IPS DF 4.7 (cell line): ENCODE results near the gene ARL6IP1.

Experiments
- DNase-seq: peaks from one replicate; pipeline ENCODE4 v3.0.0-alpha.2; 2013; ENCODE audit warnings: low spot score; ENCODE audit errors: extremely low read depth

ARL6IP1 gene

DNA sequence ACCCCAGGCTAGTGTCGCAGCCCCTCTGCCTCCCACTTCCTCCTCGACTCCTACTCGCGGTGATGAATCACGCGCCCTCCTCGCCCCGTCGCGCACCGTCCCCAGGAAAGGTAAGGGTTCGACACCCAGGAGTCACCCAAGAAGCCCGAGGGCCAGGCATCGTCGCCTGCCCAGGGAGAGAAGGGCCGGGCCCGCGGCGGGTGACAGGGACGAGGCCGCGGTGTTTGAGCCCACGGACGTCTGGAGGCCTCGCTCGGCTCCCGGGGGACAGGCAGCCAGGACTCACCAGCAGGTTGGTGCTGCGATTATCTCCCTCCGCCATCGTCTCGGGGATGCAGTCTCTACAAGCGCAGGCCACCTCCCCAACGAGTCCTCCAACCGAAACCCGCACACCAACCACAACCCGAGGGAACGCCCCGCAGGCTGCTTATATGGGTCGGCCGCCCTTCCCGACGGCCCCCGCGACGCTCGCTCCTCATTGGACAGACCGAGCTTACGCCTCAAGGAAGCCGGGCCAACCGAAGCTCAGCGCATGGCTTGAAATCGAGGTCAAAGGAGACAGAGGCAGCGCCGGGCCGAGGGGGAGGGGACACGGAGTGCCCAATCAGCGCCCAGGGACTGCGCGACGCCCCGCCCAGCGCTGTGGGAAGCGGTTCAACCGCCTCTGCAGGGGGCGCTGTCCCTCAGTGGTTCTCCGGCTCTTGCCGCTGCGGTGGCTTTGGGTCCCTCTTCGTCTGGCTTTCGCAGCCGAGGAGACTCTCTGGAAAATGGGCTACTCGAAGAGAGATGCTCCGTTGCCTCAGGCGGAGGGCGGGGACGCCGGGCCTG lies at the start of gene ARL6IP1:
ARL6IP1 (minus strand) TSS at position 405 of the 828 bp plus-strand sequence; CDS start at position 322, 83 bp downstream.
- peak; percentile 95 for DNase-seq

DNA sequence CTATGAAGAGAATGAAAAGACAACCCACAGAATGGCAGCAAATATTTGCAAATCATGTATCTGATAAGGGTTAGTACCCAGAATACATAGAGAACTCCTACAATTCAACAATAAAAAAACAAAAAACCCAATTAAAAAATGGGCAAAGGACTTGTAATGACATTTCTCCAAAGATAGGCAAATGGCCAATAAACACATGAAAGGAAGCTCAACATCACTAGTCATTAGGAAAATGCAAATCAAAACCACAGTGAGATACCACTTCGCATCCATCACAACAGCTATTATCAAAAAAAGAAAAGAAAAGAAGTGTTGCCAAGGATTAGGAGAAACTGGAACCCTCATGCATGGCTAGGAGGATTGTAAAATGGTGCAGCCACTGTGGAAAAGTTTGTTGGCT lies 45.1 kb upstream of the ARL6IP1 start:
- no peak for DNase-seq

DNA sequence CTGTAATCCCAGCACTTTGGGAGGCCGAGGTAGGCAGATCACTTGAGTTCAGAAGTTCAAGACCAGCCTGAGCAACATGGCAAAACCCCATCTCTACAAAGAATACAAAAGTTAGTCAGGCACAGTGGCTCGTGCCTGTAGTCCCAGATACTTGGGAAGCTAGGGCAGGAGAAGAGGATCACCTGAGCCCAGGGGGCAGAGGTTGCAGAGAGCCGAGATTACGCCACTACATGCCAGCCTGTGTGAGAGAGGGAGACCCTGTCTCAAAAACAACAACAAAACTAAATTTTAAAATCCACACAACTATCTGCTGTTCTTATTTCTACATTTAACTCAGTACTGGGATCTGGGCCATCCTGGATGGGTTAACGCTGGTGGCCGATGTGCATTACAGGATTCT lies 41.2 kb upstream of the ARL6IP1 start:
- DNase-seq = no peak

DNA sequence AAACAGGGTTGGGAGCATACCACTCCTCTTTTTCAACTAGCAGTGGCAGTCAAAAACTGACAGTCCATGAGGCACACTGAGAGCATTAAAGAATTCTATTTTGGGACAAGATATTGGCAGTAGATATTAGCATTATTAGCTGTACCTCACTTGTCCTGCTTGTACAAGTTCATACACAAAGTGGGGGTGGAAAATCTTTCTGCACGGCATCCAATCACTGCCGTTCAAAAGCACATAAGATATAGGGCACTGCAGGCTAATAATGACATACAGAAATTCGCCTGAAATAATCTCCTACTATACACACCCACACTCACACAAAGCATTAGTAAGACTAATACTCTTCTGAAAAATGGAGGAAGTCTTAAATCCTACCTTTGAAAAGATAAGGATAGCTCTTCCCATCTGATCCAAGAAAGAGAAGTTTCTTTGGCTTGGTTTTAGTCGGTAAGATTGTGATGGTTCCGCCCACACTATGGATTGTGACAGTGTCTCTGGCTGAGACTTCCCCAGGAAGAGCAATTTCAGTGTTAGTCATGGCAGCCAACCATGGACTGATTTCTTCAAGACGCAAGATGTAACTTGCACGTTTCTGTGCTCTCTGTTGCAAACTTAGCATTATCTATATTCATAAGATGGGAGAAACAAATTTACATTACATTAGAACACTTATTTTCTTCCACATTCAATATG lies 40.6 kb upstream of the ARL6IP1 start:
- no peak for DNase-seq

DNA sequence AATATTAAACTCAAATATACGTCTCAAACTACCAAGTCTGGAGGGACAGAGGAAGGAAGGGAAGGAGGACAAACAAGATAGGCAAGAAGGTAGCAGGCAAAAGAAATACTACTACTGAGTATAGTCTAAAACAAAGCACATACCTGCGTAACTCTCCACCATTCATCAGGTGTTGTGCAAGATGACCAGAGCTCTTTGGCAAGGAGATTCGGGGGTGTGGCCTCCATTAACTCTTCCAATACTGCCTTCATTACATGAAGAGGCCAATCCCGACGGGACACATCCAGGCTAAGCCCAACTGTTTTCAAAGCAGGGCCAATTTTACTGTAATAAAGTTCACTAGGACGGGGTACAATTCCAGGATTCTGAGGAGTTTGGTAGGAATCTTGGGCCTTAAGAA lies 38.2 kb upstream of the ARL6IP1 start:
- no peak for DNase-seq

DNA sequence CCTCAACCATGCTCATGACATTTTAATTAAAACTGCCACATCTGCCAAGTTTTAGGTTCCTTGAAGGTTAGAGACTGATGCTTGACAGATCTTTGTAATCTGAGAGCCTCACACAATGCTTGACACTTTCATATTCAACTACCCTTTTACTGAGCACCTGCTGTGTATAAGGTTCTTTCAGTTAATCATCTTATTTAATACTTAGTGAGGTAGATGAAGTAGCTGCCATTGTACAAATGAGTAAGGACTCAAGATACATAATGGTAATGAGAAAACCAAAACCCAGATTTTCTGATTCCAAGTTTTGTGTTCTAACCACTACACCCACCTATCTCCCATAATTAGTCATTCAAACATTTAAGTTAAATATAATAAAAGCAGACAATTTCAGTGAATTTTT lies 35.4 kb upstream of the ARL6IP1 start:
- no peak for DNase-seq

DNA sequence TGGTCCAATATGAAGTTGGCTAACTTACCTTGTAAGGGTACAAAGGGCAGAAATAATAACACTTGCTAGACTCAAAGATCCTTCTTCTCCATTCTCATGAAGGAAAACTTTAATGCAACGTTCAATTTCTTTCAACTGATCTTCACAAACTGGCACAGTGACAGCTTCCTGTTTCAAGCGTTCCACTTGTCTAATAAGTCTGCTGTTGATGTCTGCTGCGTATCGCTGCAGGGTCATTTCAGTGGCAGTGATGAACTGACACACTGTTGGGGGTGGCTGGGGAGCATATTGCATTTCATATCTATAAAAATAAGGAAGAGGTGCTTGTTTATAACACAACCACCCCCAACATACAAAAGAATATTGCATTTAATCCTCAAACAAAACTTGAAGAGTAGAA lies 33.5 kb upstream of the ARL6IP1 start:
- no peak for DNase-seq

DNA sequence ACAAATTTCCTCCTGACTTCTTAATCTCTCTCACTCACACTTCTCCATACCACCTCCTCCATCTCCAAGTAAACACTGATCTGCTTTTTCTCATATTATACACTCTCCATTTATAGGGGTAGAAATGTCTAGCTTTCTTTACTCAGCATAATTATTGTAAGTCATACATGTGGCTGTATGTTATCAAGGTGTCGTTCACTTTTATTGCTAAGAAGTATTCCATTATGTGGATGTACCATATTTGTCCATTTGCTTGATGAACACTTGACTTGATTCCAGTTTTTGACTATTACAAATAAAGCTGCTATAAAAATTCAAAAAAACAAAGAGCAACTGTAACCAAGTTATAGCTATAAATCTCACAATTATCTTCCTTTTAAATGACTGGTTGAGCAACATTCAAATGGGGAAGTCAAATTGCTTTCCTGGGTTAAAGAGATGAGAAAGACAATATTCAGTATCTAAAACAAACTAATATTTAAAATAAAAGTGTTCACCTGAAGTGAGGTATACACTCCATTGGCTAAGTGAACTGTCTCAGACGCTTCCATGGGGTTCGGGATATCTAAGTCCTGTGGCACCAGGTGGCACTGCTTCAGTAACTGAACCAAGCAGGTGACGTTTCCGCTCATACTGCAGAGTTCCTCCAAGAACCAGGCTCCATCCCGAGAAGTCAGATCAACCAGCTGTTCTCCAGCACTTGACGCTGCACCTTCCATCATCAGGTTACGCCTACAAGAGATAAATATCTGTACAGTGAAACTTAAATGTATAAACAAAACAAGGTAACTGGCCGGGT lies 32.6 kb upstream of the ARL6IP1 start:
- DNase-seq = no peak

DNA sequence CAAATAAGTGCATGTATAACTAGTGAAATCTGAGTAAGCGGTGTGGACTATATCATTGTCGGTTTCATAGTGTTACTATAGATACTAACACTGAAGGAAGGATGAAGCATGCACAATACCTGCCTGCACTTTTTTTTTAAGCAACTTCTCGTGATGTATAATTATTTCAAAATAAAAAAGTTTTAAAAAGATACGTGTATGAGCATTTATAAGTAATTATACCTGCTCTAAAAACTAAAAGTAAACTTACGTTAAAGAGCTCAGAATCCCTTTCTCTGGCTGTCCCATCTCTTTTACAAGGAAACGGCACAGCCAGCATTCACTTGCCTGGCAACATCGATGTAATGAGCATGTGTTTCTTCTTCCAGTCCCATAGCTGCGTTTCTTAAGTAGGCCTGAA lies 31.3 kb upstream of the ARL6IP1 start:
- no peak for DNase-seq

DNA sequence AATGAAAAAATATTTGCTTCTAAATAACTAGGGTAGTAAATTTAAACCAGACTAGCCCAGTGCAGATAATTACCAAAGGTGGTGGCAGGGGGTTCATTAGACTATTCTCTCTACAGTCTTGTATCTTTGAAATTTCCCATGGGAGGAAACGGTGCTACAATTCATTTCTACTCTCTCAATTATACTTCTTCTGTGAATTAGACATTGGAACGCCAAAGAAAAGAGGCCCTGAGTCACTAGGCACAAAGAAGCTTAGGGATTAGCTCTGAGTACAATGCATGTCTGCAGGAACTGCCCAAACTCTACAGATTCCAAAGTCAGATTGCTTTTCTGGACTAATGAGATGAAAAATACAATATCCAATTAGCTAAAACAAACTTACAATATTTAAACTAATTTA lies 30.7 kb upstream of the ARL6IP1 start:
- no peak for DNase-seq

DNA sequence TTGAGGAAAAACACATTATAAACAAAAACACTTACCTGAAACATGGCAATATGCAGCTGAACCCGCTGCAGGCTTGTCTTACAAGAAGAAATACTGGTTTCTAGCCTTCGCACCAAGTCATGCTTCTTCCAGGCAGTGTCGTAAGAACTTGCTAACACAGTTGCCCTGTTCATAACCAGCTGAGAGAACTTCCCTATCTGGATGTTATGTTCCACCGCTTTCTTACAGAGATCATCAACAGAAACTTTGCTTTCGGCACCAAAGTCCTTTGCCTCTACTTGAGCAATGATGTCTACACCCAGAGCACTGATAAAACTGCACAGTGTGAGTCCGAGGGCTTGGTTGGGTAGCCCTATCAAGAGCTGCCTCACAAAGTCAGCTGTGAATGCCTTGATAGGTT lies 27.9 kb upstream of the ARL6IP1 start:
- DNase-seq = no peak

DNA sequence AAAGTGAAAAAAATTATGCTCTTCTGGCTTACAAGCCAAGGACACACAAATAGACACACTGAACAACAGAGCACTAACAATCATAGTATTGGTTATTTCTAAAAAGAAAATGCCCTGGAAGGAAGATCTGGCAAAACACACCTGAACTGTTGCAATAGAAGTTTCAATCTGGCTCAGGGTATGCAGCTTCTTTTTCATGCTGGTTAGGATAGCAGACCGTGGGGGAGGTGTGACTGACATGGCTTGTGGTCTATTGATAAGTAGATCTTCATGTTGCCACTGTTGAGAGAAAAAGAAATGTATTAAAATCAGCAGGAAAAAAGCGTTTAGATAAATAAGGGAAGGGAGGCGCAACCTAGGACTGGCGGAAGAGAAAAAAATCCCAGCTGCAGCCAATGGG lies 26.5 kb upstream of the ARL6IP1 start:
- DNase-seq = no peak

DNA sequence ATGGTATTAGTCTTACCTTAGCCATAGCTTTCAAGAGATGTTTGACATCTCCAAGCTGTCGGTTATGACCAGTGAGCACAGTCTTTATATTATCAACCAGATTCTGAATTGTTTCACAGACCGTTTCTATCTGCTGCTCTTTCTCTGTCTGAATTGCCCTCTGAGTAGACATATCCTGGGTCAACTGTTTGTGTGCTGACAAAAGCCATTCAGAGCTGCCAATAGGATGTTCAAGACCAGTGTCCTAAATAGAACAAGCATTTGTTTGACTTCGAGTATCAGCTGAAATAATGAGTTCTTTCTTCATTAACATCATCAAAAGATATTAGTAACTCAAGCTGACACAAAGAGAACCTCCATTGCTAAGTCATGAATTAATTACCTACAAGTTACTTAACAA lies 14.9 kb upstream of the ARL6IP1 start:
- DNase-seq = no peak

DNA sequence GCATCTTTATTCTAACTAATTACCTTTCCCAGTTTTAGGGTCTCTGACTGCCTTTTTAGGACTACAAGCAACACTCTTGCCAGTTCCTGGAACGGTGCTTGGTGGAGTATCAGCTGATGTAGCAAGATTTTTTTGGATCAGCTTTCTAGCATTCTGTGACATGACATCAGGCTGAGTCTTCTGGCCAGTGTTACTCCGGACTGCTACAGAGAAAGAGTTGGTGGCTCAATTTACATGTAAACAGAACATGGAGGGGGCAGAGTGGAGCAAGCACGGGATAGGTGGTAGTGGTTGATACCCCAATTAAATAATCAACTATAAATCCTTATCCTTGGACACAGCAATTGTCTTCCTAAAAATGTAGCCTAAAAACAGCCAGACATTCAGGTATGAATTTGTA lies 10.6 kb upstream of the ARL6IP1 start:
- DNase-seq = no peak

DNA sequence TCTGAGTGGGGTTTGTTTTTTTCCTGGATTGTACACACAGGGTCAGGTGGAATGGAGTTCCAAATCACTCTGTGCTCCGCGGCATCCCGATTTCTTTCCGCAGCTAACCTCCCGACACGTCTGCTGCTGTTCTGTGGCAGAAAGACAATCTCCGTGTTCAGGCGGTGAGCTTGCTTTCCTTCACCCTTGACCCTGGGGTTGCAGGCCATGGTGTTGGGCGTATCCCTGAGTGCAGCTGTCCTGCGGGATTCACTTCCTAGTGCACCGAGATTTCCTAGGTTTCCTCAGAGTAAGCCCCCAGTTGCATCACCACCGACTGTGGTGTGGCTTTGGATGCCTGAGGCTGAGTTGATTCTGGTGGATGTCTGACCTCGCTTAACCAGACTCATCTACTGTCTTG lies 7.8 kb upstream of the ARL6IP1 start:
- DNase-seq = no peak

DNA sequence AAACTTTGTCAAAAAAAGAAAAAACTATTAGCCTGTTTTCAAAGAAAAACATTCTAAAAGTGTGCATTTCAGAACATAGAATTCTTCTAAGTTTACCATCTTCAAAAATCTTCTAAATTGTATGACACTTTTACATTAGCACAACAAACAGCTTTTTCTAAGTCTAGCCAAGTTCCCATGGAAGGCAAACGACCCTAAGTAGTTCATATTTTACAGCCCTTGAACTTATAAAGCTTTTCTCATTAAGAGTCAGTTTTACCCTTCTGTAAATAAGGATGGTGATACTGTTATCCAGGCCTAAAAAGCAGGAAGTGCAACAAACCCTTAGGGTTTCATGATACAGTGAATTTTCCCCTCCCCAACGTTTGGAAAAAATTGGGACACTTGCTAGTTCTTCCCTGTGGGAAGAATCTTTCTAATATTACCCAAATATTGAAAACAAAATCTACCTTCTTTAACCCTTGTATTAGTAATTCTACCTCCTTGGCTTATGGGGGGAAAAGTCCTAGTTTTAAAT lies 4.0 kb upstream of the ARL6IP1 start:
- DNase-seq = no peak

DNA sequence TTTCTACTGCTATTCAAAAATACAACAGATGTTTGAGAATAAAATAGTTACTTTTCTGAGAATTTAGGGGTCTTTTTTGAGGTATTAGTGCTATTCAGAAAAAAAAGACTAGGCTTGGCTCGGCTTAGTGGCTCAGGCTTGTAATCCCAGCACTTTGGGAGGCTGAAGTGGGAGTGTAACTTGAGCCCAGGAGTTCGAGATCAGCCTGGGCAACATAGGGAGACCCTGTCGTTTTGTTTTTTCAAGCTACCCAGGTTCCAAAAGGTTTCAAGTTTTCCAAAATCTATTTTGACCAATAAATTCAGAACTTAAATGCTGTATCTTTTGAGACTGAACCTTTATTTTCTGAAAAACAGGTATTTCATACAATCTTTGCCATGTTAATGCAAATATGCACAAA lies 3.2 kb upstream of the ARL6IP1 start:
- no peak for DNase-seq

DNA sequence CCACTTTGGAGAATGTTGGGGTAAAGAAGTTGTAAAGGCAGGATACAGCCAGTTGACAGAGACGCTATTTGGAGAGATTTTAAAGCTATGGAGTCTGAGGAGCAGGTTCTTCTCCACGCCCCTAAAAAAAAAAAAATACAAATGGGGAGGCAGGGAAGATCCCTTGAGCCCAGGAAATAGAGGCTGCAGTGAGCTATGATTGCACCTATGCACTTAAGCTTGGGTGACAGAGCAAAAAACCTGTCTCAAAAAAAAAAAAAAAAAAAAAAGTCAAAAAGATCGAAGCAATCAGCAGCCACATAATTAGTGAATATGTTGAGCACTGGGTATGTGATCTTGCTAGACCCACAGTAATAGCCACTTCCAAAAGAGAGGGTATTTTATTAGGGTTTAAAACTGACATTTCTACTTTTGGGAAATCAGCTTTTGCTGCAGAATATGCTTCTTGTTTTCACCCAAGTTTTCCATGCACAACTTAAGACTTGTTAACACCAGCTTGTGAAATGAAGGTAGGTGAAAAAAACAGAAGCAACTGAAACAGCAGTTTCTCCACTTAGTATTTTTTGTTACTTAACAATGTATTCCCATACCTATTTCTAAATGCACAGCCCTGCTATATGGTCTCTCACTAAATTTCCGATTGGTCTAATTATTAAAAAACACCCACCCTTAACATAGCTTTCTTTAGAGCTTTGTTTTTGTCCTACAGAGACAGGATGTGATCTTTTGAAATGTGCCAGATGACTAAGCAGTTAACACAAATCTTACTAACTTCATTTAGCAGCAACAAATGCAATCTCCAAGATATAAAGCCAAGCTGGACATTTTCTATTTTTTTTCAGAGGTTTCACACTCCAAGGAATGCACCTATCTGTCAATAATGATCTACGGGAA lies 2.5 kb upstream of the ARL6IP1 start:
- no peak for DNase-seq

DNA sequence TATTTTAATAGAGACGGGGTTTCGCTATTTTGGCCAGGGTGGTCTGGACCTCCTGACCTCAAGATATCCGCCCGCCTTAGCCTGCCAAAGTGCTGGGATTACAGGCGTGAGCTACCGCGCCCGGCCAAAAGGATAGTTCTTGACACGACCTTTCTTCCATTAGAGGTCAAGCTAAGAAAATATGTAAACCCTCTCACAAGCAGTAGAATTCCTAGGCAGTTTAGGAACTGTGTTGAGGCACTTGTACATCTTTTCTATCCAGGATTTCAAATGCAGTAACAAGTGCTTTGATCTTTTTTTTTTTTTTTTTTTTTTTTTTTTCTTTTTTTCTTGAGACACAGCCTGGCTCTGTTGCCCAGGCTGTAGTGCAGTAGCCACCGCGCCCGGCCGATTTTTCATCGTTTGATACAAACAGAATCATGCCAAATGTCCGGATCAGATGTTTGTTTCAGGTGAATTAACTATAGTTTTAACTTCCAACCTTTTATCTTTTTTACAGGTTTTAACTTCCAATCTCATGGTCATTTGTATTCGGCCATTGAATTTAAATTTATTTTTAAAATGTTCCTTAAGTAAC lies 1.5 kb upstream of the ARL6IP1 start:
- no peak for DNase-seq

DNA sequence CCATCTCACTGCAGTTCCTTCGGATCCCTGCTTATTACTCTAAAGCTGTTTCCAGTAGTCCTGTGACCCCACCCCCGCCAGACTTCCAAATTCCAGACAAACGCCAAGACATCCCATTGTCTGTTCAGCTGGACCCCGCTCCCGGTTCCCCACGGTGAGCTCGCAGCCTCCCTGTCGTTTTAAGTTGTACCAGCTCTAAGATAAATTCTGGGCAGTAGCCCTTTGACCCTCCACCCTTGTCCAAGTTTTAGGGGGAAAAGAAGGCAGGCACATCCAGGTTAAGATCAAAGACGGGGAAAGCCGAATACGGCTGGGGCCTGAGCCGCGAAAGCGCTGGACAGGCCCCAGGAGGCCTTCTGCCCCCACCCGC lies 589 bp downstream of the ARL6IP1 start:
- no peak for DNase-seq

DNA sequence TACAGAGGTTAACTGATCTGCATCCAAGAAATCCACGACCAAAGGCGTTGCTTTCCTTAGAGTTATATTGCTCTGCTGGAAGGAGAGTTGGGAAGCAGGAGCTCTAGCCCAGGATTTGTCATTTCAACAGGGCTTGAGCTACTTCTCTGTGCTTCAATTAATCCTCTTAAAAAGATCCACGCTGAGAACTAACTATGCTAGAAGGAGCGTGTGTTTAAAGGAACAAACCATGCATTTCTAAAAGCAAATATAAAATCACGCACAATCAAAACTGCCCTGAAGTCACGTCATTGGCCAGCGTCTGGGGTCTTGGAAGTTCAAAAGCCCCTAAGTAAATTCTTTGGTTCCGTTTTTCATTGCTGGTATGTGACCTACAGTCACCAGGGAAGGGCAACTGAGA lies 1.1 kb downstream of the ARL6IP1 start:
- DNase-seq = no peak
